Activated T-helper 2 cell treated with anti-CD3 and anti-CD28 coated beads, Interferon-gamma antibody, Interleukin-2, Interleukin-4, amounts not matched to agents 10 μg/mL and 5 μg/mL and 100 μg/mL, durations not matched to agents 14 hours and 24 hours and 36 hours (primary cell): ENCODE measurements around the gene HNRNPA2B1. TPM values are rescaled to one million over a fixed set of nuclear protein-coding genes. Genes with fewer than 3 reads are reported as not detected.

Experiments
- DNase-seq: peaks from one replicate; pipeline ENCODE4 v3.0.0; 2021; ENCODE audit warnings: low spot score
- H3K27ac Mint-ChIP-seq: one replicate; pipeline ENCODE4 v1.8.0; 2021; ENCODE audit warnings: mixed read lengths
- H3K27me3 Mint-ChIP-seq: one replicate; pipeline ENCODE4 v1.8.0; 2021; ENCODE audit warnings: low read depth, mixed read lengths
- H3K36me3 Mint-ChIP-seq: one replicate; pipeline ENCODE4 v1.8.0; 2021; ENCODE audit warnings: low read depth, mixed read lengths
- H3K4me1 Mint-ChIP-seq: one replicate; pipeline ENCODE4 v1.8.0; 2021; ENCODE audit warnings: low read depth, mixed read lengths
- H3K4me3 Mint-ChIP-seq: one replicate; pipeline ENCODE4 v1.8.0; 2021; ENCODE audit warnings: low read depth, mild to moderate bottlenecking, moderate library complexity, mixed read lengths
- H3K9me3 Mint-ChIP-seq: one replicate; pipeline ENCODE4 v1.8.0; 2021; ENCODE audit warnings: mixed read lengths
- intact Hi-C: fragments of 100-400 bp; cut with micrococcal nuclease; formaldehyde crosslinking; loops from one replicate; pipeline ENCODE4 v1.15.1; 2023
- total RNA-seq: library from RNA; stranded (reverse); gene quantifications from 2 replicates; pipeline ENCODE4 v1.2.3, GENCODE V29; 2022

The HNRNPA2B1 gene
- total RNA-seq, result 835 and 845 TPM in 2 replicates

- Mint-ChIP-seq H3K27me3 (no peaks in the 10 kb centered on the region), H3K27ac (peak within 1 kb of the TSS; percentile 100), H3K4me3 (peak within 1 kb of the TSS; percentile 100), H3K4me1 (peaks cover 45% of the 10 kb centered on the region), H3K9me3 (no peaks in the 10 kb centered on the region), H3K36me3 (peaks cover 87% of the 10 kb centered on the region)
- DNase-seq, result peak; percentile 97
- intact Hi-C loops, result loop anchor here (1.0 to 10.0 kb wide), 7 partner anchors 47 to 662 kb away; partner anchors contain the start of gene SKAP2
Measured at GRCh38 chr7:26200444-26201246, at the start of gene HNRNPA2B1. HNRNPA2B1 (minus strand) TSS chr7:26200746; CDS start chr7:26200577, 169 bp downstream.

GRCh38 chr7:26250239-26250638, 49.7 kb upstream of the HNRNPA2B1 start:
- H3K27me3 Mint-ChIP-seq, result peaks cover 3% of the 10 kb centered on the region
- intact Hi-C loops, result no loop called here
- no peak for DNase-seq
- H3K4me3 Mint-ChIP-seq, result no peak overlapping the region
- H3K9me3 Mint-ChIP-seq, result no peaks in the 10 kb centered on the region
- no peaks in the 10 kb centered on the region for H3K36me3 Mint-ChIP-seq
- no peaks in the 10 kb centered on the region for H3K4me1 Mint-ChIP-seq
- no peak overlapping the region for H3K27ac Mint-ChIP-seq

DNA sequence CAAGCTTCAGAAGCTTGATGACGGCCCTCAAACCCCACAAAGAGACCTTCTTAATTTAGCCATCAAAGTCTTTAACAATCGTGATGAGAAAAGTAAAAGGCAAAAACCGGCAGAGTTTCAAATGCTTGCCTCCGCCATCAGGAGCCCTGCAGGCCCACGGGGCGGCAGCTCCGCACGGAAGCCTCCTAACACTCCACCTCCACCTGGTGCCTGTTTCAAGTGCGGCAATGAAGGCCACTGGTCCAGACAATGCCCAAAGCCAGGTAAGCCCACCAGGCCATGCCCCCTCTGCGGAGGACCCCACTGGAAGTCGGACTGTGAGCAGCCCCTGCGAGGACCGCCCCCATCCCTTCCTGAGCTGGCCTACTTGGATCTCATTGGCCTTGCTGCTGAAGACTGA, 44.6 kb upstream of the HNRNPA2B1 start:
- Mint-ChIP-seq H3K9me3 (no peaks in the 10 kb centered on the region), H3K4me1 (no peaks in the 10 kb centered on the region), H3K27me3 (peaks cover 3% of the 10 kb centered on the region), H3K36me3 (no peaks in the 10 kb centered on the region), H3K27ac (no peak overlapping the region), H3K4me3 (no peak overlapping the region)
- no peak for DNase-seq
- intact Hi-C loops, result no loop called here

GRCh38 chr7:26238032-26238431, 37.5 kb upstream of the HNRNPA2B1 start:
- intact Hi-C loops, result no loop called here

DNA sequence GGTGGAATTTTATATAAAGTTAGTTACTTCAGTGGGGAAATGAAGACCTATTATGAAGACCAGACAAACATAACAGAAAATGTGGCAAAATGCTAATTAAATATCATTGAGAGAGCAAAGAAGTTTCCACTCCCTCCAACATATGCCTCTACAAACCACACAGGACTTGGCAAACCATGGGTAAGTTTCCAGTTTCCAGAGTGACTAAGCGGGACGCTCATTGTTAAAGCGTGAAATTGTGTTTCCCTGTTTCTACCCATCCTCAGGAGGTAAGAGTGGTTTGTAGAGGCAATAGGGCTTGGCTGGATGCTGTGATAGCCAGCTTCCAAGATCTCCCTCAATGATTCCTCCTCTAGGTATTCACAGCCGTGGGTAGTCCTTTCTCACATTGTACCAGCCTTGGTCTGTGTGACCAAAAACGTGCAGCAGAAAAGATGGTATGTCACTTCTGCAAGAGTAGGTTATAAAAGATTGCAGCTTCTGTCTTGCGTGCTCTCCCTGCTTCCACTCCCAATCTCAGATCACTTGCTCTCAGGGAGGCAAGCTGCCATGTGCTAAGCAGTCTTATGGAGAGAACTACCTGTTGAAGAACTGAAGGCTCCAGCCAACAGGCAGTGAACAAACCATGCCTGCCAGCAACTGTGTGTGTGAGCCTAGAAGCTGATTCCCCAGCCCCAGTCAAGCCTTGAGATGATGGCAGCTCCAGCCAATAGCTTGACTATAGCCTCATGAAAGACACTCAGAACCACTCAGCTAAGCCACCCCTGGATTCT, 36.7 kb upstream of the HNRNPA2B1 start:
- H3K9me3 Mint-ChIP-seq, result no peaks in the 10 kb centered on the region
- H3K27me3 Mint-ChIP-seq, result peaks cover 12% of the 10 kb centered on the region
- H3K4me3 Mint-ChIP-seq, result no peak overlapping the region
- intact Hi-C loops, result no loop called here
- H3K27ac Mint-ChIP-seq, result no peak overlapping the region
- DNase-seq, result no peak
- H3K36me3 Mint-ChIP-seq, result no peaks in the 10 kb centered on the region
- peaks cover 4% of the 10 kb centered on the region for H3K4me1 Mint-ChIP-seq

More at GRCh38 chr7:26238032-26238431, 37.5 kb upstream of the HNRNPA2B1 start:
- no peak overlapping the region for H3K27ac Mint-ChIP-seq
- H3K4me3 Mint-ChIP-seq, result no peak overlapping the region
- H3K4me1 Mint-ChIP-seq, result peaks cover 4% of the 10 kb centered on the region
- no peaks in the 10 kb centered on the region for H3K36me3 Mint-ChIP-seq
- peaks cover 12% of the 10 kb centered on the region for H3K27me3 Mint-ChIP-seq
- DNase-seq, result no peak
- no peaks in the 10 kb centered on the region for H3K9me3 Mint-ChIP-seq

- H3K27me3 Mint-ChIP-seq, result peaks cover 26% of the 10 kb centered on the region
- H3K9me3 Mint-ChIP-seq, result no peaks in the 10 kb centered on the region
- no peak for DNase-seq
Measured at GRCh38 chr7:26233902-26234511, 33.5 kb upstream of the HNRNPA2B1 start.

GRCh38 chr7:26227987-26228386, 27.4 kb upstream of the HNRNPA2B1 start:
- Mint-ChIP-seq H3K27ac (no peak overlapping the region), H3K27me3 (peaks cover 35% of the 10 kb centered on the region), H3K9me3 (no peaks in the 10 kb centered on the region), H3K4me3 (no peak overlapping the region), H3K36me3 (no peaks in the 10 kb centered on the region), H3K4me1 (no peaks in the 10 kb centered on the region)
- no peak for DNase-seq
- intact Hi-C loops, result no loop called here

More at GRCh38 chr7:26233902-26234511, 33.5 kb upstream of the HNRNPA2B1 start:
- Mint-ChIP-seq H3K36me3 (no peaks in the 10 kb centered on the region), H3K4me3 (no peak overlapping the region), H3K27ac (no peak overlapping the region), H3K4me1 (peaks cover 4% of the 10 kb centered on the region)
- intact Hi-C loops, result no loop called here

GRCh38 chr7:26224359-26224758, 23.8 kb upstream of the HNRNPA2B1 start:
- Mint-ChIP-seq H3K4me3 (no peak overlapping the region), H3K4me1 (no peaks in the 10 kb centered on the region), H3K27ac (no peak overlapping the region), H3K9me3 (no peaks in the 10 kb centered on the region), H3K27me3 (peaks cover 29% of the 10 kb centered on the region), H3K36me3 (no peaks in the 10 kb centered on the region)
- no peak for DNase-seq
- intact Hi-C loops, result no loop called here

GRCh38 chr7:26216049-26216448, 15.5 kb upstream of the HNRNPA2B1 start:
- H3K4me3 Mint-ChIP-seq, result no peak overlapping the region
- peaks cover 8% of the 10 kb centered on the region for H3K4me1 Mint-ChIP-seq
- no peak overlapping the region for H3K27ac Mint-ChIP-seq

DNA sequence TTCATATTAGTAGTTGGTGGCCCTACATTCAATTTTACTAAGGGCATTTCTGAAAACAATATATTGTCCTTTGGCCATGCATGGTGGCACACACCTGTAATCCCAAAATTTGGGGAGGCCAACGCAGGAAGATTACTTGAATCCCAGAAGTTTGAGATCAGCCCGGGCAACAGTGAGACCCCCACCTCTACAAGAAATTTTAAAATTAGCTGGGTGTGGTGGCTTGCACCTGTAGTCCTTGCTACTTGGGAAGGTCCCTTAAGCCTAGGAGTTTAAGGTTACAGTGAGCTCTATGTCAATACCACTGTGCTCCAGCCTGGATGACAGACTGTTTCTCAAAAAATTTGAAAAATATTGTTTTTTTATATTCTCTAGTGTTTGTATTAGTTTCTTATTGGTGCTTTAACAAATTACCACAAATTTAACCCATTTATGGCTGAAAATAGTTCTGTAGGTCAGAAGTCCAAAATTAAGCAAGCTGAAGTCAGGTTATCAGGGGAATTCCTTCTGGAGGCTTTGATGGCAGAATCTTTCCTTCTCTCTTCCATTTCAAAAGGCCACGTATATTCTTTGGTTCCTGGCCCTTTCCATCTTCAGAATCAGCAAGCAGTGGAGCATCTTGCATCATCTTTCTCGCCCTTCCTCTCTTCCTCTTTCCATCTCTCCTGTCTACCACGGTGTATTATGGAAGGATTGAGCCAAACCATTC, 13.4 kb upstream of the HNRNPA2B1 start:
- Mint-ChIP-seq H3K27me3 (no peaks in the 10 kb centered on the region), H3K36me3 (peaks cover 46% of the 10 kb centered on the region), H3K27ac (no peak overlapping the region), H3K4me1 (peaks cover 11% of the 10 kb centered on the region), H3K9me3 (no peaks in the 10 kb centered on the region), H3K4me3 (no peak overlapping the region)
- intact Hi-C loops, result no loop called here
- no peak for DNase-seq

More at GRCh38 chr7:26216049-26216448, 15.5 kb upstream of the HNRNPA2B1 start:
- intact Hi-C loops, result no loop called here
- no peak for DNase-seq
- H3K36me3 Mint-ChIP-seq, result peaks cover 29% of the 10 kb centered on the region
- no peaks in the 10 kb centered on the region for H3K9me3 Mint-ChIP-seq
- peaks cover 4% of the 10 kb centered on the region for H3K27me3 Mint-ChIP-seq

- no peaks in the 10 kb centered on the region for H3K9me3 Mint-ChIP-seq
- H3K36me3 Mint-ChIP-seq, result peaks cover 52% of the 10 kb centered on the region
- H3K27me3 Mint-ChIP-seq, result no peaks in the 10 kb centered on the region
- H3K4me1 Mint-ChIP-seq, result peaks cover 11% of the 10 kb centered on the region
- no peak overlapping the region for H3K4me3 Mint-ChIP-seq
- no peak for DNase-seq
- no peak overlapping the region for H3K27ac Mint-ChIP-seq
- intact Hi-C loops, result no loop called here
Measured at GRCh38 chr7:26212921-26213718, 12.6 kb upstream of the HNRNPA2B1 start.
